CD4-positive, alpha-beta T cell (primary cell): ENCODE measurements around the gene DNAJC11. TPM values are rescaled to one million over a fixed set of nuclear protein-coding genes. Genes with fewer than 3 reads are reported as not detected.

Source experiments
- ATAC-seq: fragments of 200-7000 bp; cut with Tn5 transposase; one replicate; pipeline ENCODE4 v1.10.0; 2022; ENCODE audit warnings: mild to moderate bottlenecking; ENCODE audit not compliant: poor library complexity
- CTCF ChIA-PET: fragments of 350-600 bp; sonication (Branson Sonifier 250); formaldehyde crosslinking; loops from one replicate; lab custom pipeline; 2021; ENCODE audit warnings: antibody characterized with exemption, inconsistent platforms; lab: Charles Lee
- POLR2A ChIA-PET: fragments of 350-600 bp; sonication (Branson Sonifier 250); formaldehyde crosslinking; loops from one replicate; lab custom pipeline; 2021; ENCODE audit warnings: antibody characterized with exemption, inconsistent platforms; lab: Charles Lee
- DNase-seq, 14 experiments: peaks; one replicate each; pipeline ENCODE4 v3.0.0-alpha.2; 2013 to 2020; ENCODE audit warnings: mixed read lengths in 2 of 14
- H3K27ac ChIP-seq, 2 donors: one replicate each; pipeline versions ENCODE4 v1.5.1 to v1.7.0; 2013; ENCODE audit warnings: low read length in 2 of 2, low read depth in 1 of 2, mild to moderate bottlenecking in 1 of 2
- H3K27me3 ChIP-seq, 2 experiments: 1 replicate in 1 of 2; 2 replicates in 1 of 2; pipeline versions ENCODE4 v1.6.1 to v1.7.0; 2013; ENCODE audit warnings: low read length in 2 of 2, control low read depth in 1 of 2, mild to moderate bottlenecking in 1 of 2, moderate library complexity in 1 of 2; ENCODE audit not compliant: insufficient read depth in 2 of 2, control insufficient read depth in 1 of 2
- H3K36me3 ChIP-seq: one replicate; pipeline ENCODE4 v1.6.1; 2013; ENCODE audit warnings: low read length, control low read depth; ENCODE audit not compliant: insufficient read depth
- H3K4me1 ChIP-seq: one replicate; pipeline ENCODE4 v1.6.1; 2013; ENCODE audit warnings: low read length, control low read depth; ENCODE audit not compliant: insufficient read depth
- H3K4me3 ChIP-seq: one replicate; pipeline ENCODE4 v1.5.1; 2013; ENCODE audit warnings: mild to moderate bottlenecking, low read length, moderate library complexity
- H3K9me3 ChIP-seq, 2 experiments: 1 replicate in 1 of 2; 2 replicates in 1 of 2; pipeline versions ENCODE4 v1.6.1 to v1.7.0; 2013; ENCODE audit warnings: low read length in 2 of 2, mild to moderate bottlenecking in 2 of 2, control low read depth in 1 of 2, moderate library complexity in 1 of 2; ENCODE audit not compliant: control insufficient read depth in 1 of 2, insufficient read depth in 1 of 2
- H3K27ac Mint-ChIP-seq: one replicate; pipeline ENCODE4 v1.8.0; 2020; ENCODE audit warnings: mixed read lengths
- H3K27me3 Mint-ChIP-seq: one replicate; pipeline ENCODE4 v1.8.0; 2021; ENCODE audit warnings: mixed read lengths
- H3K36me3 Mint-ChIP-seq: one replicate; pipeline ENCODE4 v1.8.0; 2021; ENCODE audit warnings: low read depth, mixed read lengths
- H3K4me1 Mint-ChIP-seq: one replicate; pipeline ENCODE4 v1.8.0; 2021; ENCODE audit warnings: low read depth, mixed read lengths
- H3K4me3 Mint-ChIP-seq: one replicate; pipeline ENCODE4 v1.8.0; 2020; ENCODE audit warnings: mild to moderate bottlenecking, mixed read lengths
- H3K9me3 Mint-ChIP-seq: one replicate; pipeline ENCODE4 v1.8.0; 2020; ENCODE audit warnings: mixed read lengths
- intact Hi-C, 2 experiments: fragments of 100-400 bp; cut with DNase I in 1 of 2; cut with micrococcal nuclease in 1 of 2; formaldehyde crosslinking; loops; one replicate each; pipeline versions ENCODE4 v1.15.1 to v1.9.0; 2023 to 2025; cut with DNase I, micrococcal nuclease
- total RNA-seq, 174 experiments: library from RNA in 2 of 174; stranded (reverse) in 2 of 174; gene quantifications; one replicate each; pipeline ENCODE4 v1.2.3 and lab custom pipeline; 2021 to 2026
- TF ChIP-seq, protein P1 (sequence below): fragments of 200-600 bp; IDR thresholded peaks from one replicate; pipeline ENCODE4 v1.8.0; 2022; ENCODE audit warnings: antibody characterized with exemption, mild to moderate bottlenecking

DNAJC11 gene
- total RNA-seq, 2 experiments from 2014 or later, result 20.6 to 24.0 TPM

GRCh38 chr1:6690186-6690585, 11.4 kb downstream of the DNAJC11 start:
- Mint-ChIP-seq H3K36me3 (peaks cover 5% of the 10 kb centered on the region), H3K27ac (no peak overlapping the region), H3K27me3 (no peaks in the 10 kb centered on the region), H3K4me1 (peaks cover 11% of the 10 kb centered on the region), H3K4me3 (no peak overlapping the region), H3K9me3 (no peaks in the 10 kb centered on the region)
- DNase-seq, result no peak
- Histone ChIP-seq H3K36me3 (peaks cover 2% of the 10 kb centered on the region), H3K9me3 (no peaks in the 10 kb centered on the region), H3K27ac (no peak overlapping the region), H3K4me1 (no peaks in the 10 kb centered on the region), H3K4me3 (no peak overlapping the region), H3K27me3 (no peaks in the 10 kb centered on the region)
- ATAC-seq, result no peak
- intact Hi-C loops, result no loop called here
- POLR2A ChIA-PET, result no interaction called here
- CTCF ChIA-PET, result interaction anchor here (1.0 kb wide), 1 partner anchor 11 kb away, joined by 3 read pairs; the partner anchor contains the start of gene DNAJC11
- TF ChIP-seq, protein P1, sequence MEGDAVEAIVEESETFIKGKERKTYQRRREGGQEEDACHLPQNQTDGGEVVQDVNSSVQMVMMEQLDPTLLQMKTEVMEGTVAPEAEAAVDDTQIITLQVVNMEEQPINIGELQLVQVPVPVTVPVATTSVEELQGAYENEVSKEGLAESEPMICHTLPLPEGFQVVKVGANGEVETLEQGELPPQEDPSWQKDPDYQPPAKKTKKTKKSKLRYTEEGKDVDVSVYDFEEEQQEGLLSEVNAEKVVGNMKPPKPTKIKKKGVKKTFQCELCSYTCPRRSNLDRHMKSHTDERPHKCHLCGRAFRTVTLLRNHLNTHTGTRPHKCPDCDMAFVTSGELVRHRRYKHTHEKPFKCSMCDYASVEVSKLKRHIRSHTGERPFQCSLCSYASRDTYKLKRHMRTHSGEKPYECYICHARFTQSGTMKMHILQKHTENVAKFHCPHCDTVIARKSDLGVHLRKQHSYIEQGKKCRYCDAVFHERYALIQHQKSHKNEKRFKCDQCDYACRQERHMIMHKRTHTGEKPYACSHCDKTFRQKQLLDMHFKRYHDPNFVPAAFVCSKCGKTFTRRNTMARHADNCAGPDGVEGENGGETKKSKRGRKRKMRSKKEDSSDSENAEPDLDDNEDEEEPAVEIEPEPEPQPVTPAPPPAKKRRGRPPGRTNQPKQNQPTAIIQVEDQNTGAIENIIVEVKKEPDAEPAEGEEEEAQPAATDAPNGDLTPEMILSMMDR, result no peak

GRCh38 chr1:6688757-6689156, 12.9 kb downstream of the DNAJC11 start:
- no peaks in the 10 kb centered on the region for H3K27me3 Mint-ChIP-seq
- no peak overlapping the region for H3K4me3 ChIP-seq
- H3K4me1 Mint-ChIP-seq, result peaks cover 11% of the 10 kb centered on the region
- intact Hi-C loops, result no loop called here
- no peaks in the 10 kb centered on the region for H3K9me3 ChIP-seq
- CTCF ChIA-PET, result no interaction called here
- no peaks in the 10 kb centered on the region for H3K36me3 ChIP-seq
- no peaks in the 10 kb centered on the region for H3K9me3 Mint-ChIP-seq
- H3K36me3 Mint-ChIP-seq, result peaks cover 7% of the 10 kb centered on the region
- no peak overlapping the region for H3K27ac Mint-ChIP-seq
- TF ChIP-seq, protein P1, result no peak
- POLR2A ChIA-PET, result no interaction called here
- DNase-seq (no peak), ATAC-seq (no peak)
- H3K4me1 ChIP-seq, result no peaks in the 10 kb centered on the region
- H3K27ac ChIP-seq, result no peak overlapping the region
- H3K27me3 ChIP-seq, result no peaks in the 10 kb centered on the region
- H3K4me3 Mint-ChIP-seq, result no peak overlapping the region

- CTCF ChIA-PET, result no interaction called here
- Histone ChIP-seq H3K9me3 (no peaks in the 10 kb centered on the region), H3K27me3 (no peaks in the 10 kb centered on the region), H3K36me3 (no peaks in the 10 kb centered on the region), H3K27ac (no peak overlapping the region), H3K4me3 (no peak overlapping the region), H3K4me1 (no peaks in the 10 kb centered on the region)
- peaks cover 11% of the 10 kb centered on the region for H3K4me1 Mint-ChIP-seq
- TF ChIP-seq, protein P1, result no peak
- DNase-seq (no peak), ATAC-seq (no peak)
- no peaks in the 10 kb centered on the region for H3K27me3 Mint-ChIP-seq
- no peaks in the 10 kb centered on the region for H3K9me3 Mint-ChIP-seq
- POLR2A ChIA-PET, result no interaction called here
- peaks cover 11% of the 10 kb centered on the region for H3K36me3 Mint-ChIP-seq
- intact Hi-C loops, result no loop called here
- H3K27ac Mint-ChIP-seq, result no peak overlapping the region
- no peak overlapping the region for H3K4me3 Mint-ChIP-seq
These were observed 13.6 kb downstream of the DNAJC11 start for GRCh38 chr1:6688001-6688400.
